ENCODE measurements around the gene ZNF672.

Gene ZNF672

GRCh38 chr1:248850124-248850523 lies 12.1 kb downstream of the ZNF672 start:
- DNase-seq, result peak in 1 of 10 donors; percentile 68

GRCh38 chr1:248850536-248851251 lies 12.7 kb downstream of the ZNF672 start:
- peak in 1 of 10 donors; percentile 34 for DNase-seq
- intact Hi-C loops (cut with DNase I), result no loop called here

More at GRCh38 chr1:248850124-248850523, 12.1 kb downstream of the ZNF672 start:
- intact Hi-C loops (cut with DNase I), result no loop called here

DNA sequence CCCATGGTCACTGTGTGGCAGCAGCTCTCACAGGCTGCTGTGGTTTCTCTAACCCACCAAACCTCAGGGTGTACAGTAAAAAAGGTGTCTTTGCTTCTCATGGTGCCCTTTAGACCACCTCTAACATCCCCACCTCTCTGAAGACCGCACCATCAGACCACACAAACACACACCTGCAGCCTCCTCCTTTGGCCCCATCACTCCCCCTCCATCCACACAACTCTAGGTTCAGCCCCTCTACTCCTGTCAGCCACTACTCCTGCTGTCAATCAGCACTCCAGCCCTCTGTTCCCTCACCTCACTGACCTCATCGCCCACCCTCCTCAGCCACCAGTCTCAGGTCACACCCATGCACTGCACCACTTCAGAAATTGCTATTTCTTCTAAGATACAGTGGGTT lies 13.4 kb downstream of the ZNF672 start:
- DNase-seq, result no peak
- intact Hi-C loops (cut with DNase I), result no loop called here

GRCh38 chr1:248852481-248853405 lies 14.7 kb downstream of the ZNF672 start:
- peak in 8 of 10 donors; percentile 55 to 95 (median 68) for DNase-seq
- intact Hi-C loops (cut with DNase I), result no loop called here

- no peak for DNase-seq
- intact Hi-C loops (cut with DNase I), result no loop called here
Measured at GRCh38 chr1:248853663-248854375, 15.8 kb downstream of the ZNF672 start.

GRCh38 chr1:248855580-248855979 lies 17.6 kb downstream of the ZNF672 start:
- intact Hi-C loops (cut with DNase I), result no loop called here
- no peak for DNase-seq

GRCh38 chr1:248856176-248856575 lies 18.2 kb downstream of the ZNF672 start:
- intact Hi-C loops (cut with DNase I), result no loop called here
- DNase-seq, result peak in 1 of 10 donors; percentile 43

DNA sequence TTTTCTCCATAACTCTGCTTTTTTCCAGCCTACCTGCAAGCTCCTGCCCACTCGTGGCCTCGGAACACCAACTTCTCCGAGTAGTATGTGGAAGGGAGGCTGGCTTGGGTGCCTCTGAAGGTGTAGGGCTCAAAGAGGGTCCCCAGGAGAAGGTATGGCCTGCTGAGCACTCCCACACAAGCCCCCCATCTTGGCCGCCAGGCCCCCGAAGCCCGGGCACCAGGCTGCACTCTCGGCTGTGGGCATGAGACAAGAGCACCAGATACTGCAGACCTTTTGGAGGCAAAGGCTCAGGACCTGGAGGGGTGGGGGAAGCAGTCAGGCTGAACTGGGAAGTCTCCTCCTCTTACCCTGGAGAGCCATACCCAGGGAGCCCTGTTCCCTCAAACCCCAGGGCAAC lies 19.2 kb downstream of the ZNF672 start:
- intact Hi-C loops (cut with DNase I), result no loop called here
- DNase-seq, result peak in 1 of 10 donors; percentile 83

GRCh38 chr1:248857749-248858095 lies 19.7 kb downstream of the ZNF672 start:
- no peak for DNase-seq
- intact Hi-C loops (cut with DNase I), result no loop called here

DNA sequence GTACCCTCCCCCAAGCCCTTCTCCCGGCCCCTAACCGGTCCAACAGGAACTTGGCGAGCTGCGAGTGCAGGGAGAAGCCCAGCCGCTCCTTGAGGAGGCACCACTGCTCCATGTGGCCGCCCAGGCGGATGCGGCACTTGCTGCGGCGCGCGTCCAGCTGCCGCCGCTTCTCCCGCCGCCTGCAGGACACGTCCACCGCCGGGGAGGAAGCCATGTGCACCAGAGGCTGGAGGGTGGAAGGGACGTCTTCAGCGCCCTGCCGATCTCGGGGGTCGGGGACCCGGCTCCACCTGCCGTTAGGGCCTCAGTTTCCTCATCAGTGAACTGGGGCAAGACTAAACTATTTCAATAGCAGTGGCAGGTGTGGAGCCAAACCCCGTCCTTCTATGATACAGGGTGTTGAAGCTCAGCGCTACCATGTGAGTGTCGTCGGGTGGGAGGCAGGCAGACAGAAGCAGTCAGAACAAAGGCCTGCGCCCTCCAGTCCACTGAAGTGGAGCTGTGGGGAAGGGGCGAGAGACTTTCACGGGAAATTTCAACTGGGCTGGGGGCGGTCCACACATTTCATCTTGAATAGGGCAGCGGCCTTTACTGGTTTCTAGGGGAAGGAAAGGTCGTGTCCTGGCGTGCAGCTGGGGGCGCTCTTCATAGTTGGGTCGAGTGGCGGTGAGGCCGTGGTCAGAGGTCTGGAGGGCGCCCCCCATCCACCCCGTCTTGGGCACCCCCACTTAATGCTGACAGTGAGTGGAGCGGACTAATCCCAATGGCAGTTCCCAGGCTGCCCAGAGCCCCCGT lies 20.3 kb downstream of the ZNF672 start:
- peak in 9 of 10 donors; percentile 31 to 94 (median 65) for DNase-seq
- intact Hi-C loops (cut with DNase I), result no loop called here

GRCh38 chr1:248858891-248859889 lies 21.2 kb downstream of the ZNF672 start, which contains the start of gene ZNF692:
TSS of gene ZNF692 (minus strand) at chr1:248859085. CDS start at chr1:248858309, 776 bp downstream.
- intact Hi-C loops (cut with DNase I), result loop anchor here (1.0 kb wide), 1 partner anchor 21 kb away; the partner anchor contains the start of gene ZNF672

GRCh38 chr1:248860007-248860406 lies 22.0 kb downstream of the ZNF672 start:
- intact Hi-C loops (cut with DNase I), result no loop called here
- no peak for DNase-seq

More at GRCh38 chr1:248858891-248859889, 21.2 kb downstream of the ZNF672 start, which contains the start of gene ZNF692:
- peak; percentile 94 to 99 (median 97) for DNase-seq

- DNase-seq, result no peak
- intact Hi-C loops (cut with DNase I), result no loop called here
Measured at GRCh38 chr1:248861616-248862015, 23.6 kb downstream of the ZNF672 start.

GRCh38 chr1:248862695-248862997 lies 24.6 kb downstream of the ZNF672 start:
- intact Hi-C loops (cut with DNase I), result no loop called here
- DNase-seq, result no peak

GRCh38 chr1:248862998-248863881 lies 25.2 kb downstream of the ZNF672 start:
- intact Hi-C loops (cut with DNase I), result loop anchor here (1.0 kb wide), 1 partner anchor 9 kb away; no protein-coding TSS in a partner anchor
- DNase-seq, result peak; percentile 71 to 97 (median 84)

- intact Hi-C loops (cut with DNase I), result loop anchor here (1.0 kb wide), 1 partner anchor 9 kb away; no protein-coding TSS in a partner anchor
- no peak for DNase-seq
Measured at GRCh38 chr1:248871837-248872401, 33.9 kb downstream of the ZNF672 start.

- DNase-seq, result peak in 8 of 10 donors; percentile 32 to 89 (median 48)
- intact Hi-C loops (cut with DNase I), result loop anchor here (1.0 kb wide), 1 partner anchor 10 kb away; no protein-coding TSS in a partner anchor
Measured at GRCh38 chr1:248872752-248873408, 34.9 kb downstream of the ZNF672 start.

Measured in posterior cingulate gyrus (tissue), 11 donors.